SKM-1 treated with dmso at 0.1 percent for 144 hours (cell line): ENCODE data around the gene VPS51.
A peak's percentile ranks its signal among the peaks of the same experiment; 100 is the strongest.
"Not testable (repeated sequence)": the region's sequence is repeated elsewhere in the genome, so short reads cannot be mapped to it uniquely, and the experiment has no call there.

Experiments used
- DNase-seq: peaks from one replicate; lab custom pipeline; 2025; ENCODE audit not compliant: unreplicated experiment; lab: John Stamatoyannopoulos, UW

The VPS51 gene

GRCh38 chr11:65118097-65118837 lies 22.3 kb downstream of the VPS51 start:
- DNase-seq = no peak

GRCh38 chr11:65118891-65119669 lies 23.1 kb downstream of the VPS51 start:
- not testable (repeated sequence) for DNase-seq

GRCh38 chr11:65119670-65119995 lies 23.6 kb downstream of the VPS51 start:
- no peak for DNase-seq

GRCh38 chr11:65120831-65121230 lies 24.8 kb downstream of the VPS51 start:
- no peak for DNase-seq

GRCh38 chr11:65121447-65121864 lies 25.4 kb downstream of the VPS51 start:
- no peak for DNase-seq

- peak; percentile 97 for DNase-seq
Measured at GRCh38 chr11:65121865-65122696, 26.1 kb downstream of the VPS51 start, which contains the start of the genes FAU and MRPL49. Gene FAU (minus strand): TSS chr11:65122134. CDS start chr11:65121813, 321 bp downstream. Gene MRPL49 (plus strand): TSS chr11:65122321. CDS start chr11:65122347, 26 bp downstream.

- DNase-seq = no peak
Measured at GRCh38 chr11:65124480-65125196, 28.6 kb downstream of the VPS51 start.

GRCh38 chr11:65125197-65126056 lies 29.4 kb downstream of the VPS51 start:
- no peak for DNase-seq

- no peak for DNase-seq
Measured at GRCh38 chr11:65126624-65127274, 30.7 kb downstream of the VPS51 start.

GRCh38 chr11:65127473-65128181 lies 31.6 kb downstream of the VPS51 start:
- no peak for DNase-seq

GRCh38 chr11:65128182-65129145 lies 32.5 kb downstream of the VPS51 start:
- DNase-seq = no peak

GRCh38 chr11:65129649-65130441 lies 33.8 kb downstream of the VPS51 start:
- DNase-seq = no peak

GRCh38 chr11:65130631-65131416 lies 34.8 kb downstream of the VPS51 start:
- DNase-seq = no peak

GRCh38 chr11:65131417-65131776 lies 35.4 kb downstream of the VPS51 start:
- no peak for DNase-seq

- no peak for DNase-seq
Measured at GRCh38 chr11:65131895-65132237, 35.9 kb downstream of the VPS51 start.
